Pancreas (tissue), 10 donors: ENCODE results near the gene MYDGF. TPM values are rescaled to one million over a fixed set of nuclear protein-coding genes. Genes with fewer than 3 reads are reported as not detected.

Source experiments
- ATAC-seq, 4 donors: fragments of 200-7000 bp; cut with Tn5 transposase; one replicate each; pipeline versions ENCODE4 v1.8.0 to v1.9.1; 2020; ENCODE audit warnings: mild to moderate bottlenecking in 4 of 4, moderate library complexity in 4 of 4
- DNase-seq, 6 donors: peaks; one replicate each; pipeline ENCODE4 v3.0.0-alpha.2; 2020
- FAIRE-seq: peaks from 2 replicates; lab custom pipeline; 2012; peaks lifted over from hg19 to GRCh38; lab: Jason Lieb, UNC
- H3K27ac ChIP-seq, 4 donors: fragments of 200-600 bp; sonication (generic); 1 replicate in 3 of 4; 2 replicates in 1 of 4; pipeline versions ENCODE4 v1.5.0 to v1.8.0; 2020
- H3K27me3 ChIP-seq, 4 donors: fragments of 200-600 bp; one replicate each; pipeline ENCODE4 v1.8.0; 2021
- H3K36me3 ChIP-seq, 3 donors: fragments of 200-600 bp; sonication (generic) in 1 of 3; one replicate each; pipeline versions ENCODE4 v1.5.0 to v1.8.0; 2020 to 2021
- H3K4me1 ChIP-seq, 3 donors: fragments of 200-600 bp; one replicate each; pipeline ENCODE4 v1.8.0; 2021
- H3K4me3 ChIP-seq, 4 donors: fragments of 200-600 bp; sonication (generic) in 2 of 4; one replicate each; pipeline versions ENCODE4 v1.5.0 to v1.8.0; 2020 to 2021
- H3K9me3 ChIP-seq, 4 donors: fragments of 200-600 bp; one replicate each; pipeline ENCODE4 v1.8.0; 2021
- CTCF ChIP-seq, 4 donors: fragments of 200-600 bp; sonication (generic) in 3 of 4; IDR thresholded peaks; one replicate each; pipeline versions ENCODE4 v1.5.0 to v1.8.0; 2021; ENCODE audit warnings: antibody characterized with exemption in 4 of 4
- WGBS, 2 donors: extraction: QIAGEN DNeasy Blood & Tissue Kit; methylation state at CpG; one replicate each; pipeline ENCODE4 v1.1.7; 2013; 5-methylcytosine and 5-hydroxymethylcytosine counted together
- intact Hi-C, 3 donors: fragments of 100-400 bp; cut with DNase I; formaldehyde crosslinking; loops; one replicate each; pipeline versions ENCODE4 v1.11.1 to v1.14.2; 2022
- polyA plus RNA-seq, 2 donors: library from polyadenylated mRNA; stranded (reverse); fragments of 200-250 nt; gene quantifications; one replicate each; pipeline ENCODE4 v1.2.3, GENCODE V29; 2013
- total RNA-seq, 6 donors: library from RNA; stranded (reverse); fragmentation: NEBNext Ultra II Directional in 4 of 6; extraction: Animal tissue kit (Norgen Biotek cat#: 25700) in 4 of 6; gene quantifications; one replicate each; pipeline versions ENCODE4 v1.2.1 to v1.2.4, GENCODE V29; 2021 to 2023
- donor health status: healthy with polysubstance abuse.
- donor health status: DM: no; HTN: no; CAD: no; lungs with moderate emphysema.
- donor health status: DM: no; HTN: no; CAD: no.
- donor health status: control.
- donor health status: control.
- donor health status: Bipolar disorder and iron deficiency.
- donor health status: DM: yes; HTN: yes; CAD: no.
- donor health status: DM: no; HTN: no; CAD: no.
- donor health status: DM: no; HTN: no; CAD: no.
- donor health status: DM: yes; HTN: yes; CAD: no.

Gene MYDGF
- total and polyA plus RNA-seq, 8 donors: 50.3 to 102 (median 66.4) TPM

DNA sequence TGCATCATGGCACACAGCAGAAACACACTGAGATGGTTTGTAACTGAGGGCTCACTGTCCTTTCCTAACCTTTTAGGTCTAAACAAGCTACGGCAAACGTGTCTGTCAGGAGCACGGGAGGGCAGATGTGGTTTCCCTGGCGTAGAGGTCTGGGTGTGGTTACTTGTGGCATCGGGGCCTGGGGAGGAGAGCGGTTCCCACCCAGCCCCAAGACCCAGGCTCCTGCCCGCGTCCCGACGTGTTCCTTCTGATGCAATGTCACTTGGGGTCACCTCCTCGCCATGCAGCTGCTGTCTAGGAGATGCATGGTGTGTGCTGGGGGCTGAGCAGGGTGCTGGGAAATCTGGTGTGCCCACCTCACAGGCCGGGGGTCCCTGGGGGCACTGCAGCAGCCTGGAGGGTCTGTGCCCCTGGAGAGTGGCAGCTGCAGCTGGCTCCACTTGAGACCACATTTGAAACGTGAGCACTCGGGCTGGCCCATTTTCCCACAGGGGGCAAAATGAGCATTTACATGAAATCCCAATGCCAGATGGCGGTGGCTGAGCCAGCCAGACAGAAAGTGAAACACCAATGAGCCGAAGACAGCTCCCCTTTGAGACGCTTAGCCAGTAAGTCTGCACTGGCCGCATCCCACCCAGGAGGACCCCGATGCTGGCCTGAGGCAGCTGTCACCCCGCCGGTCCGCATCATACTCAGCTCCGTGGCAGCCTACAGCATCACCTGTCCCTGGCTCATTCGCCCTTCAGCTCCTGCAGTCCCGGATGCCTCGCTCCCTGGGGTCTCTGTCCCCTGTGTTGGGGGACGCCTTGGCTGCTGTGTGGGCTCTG, 22.3 kb upstream of the MYDGF start:
- ATAC-seq (no peak), DNase-seq (peak in 1 of 6 donors; percentile 55), FAIRE-seq (no peak)
- no peaks in the 10 kb centered on the region for H3K4me1 ChIP-seq
- WGBS, 2 donors: 93 to 94% methylated on average over 27 of the region's 27 CpGs
- no peaks in the 10 kb centered on the region for H3K27me3 ChIP-seq
- intact Hi-C loops: no loop called here
- H3K9me3 ChIP-seq: no peaks in the 10 kb centered on the region
- peaks cover 8 to 85% (median 42%) of the 10 kb centered on the region in 3 donors for H3K36me3 ChIP-seq
- no peak overlapping the region for H3K4me3 ChIP-seq
- no peak overlapping the region for H3K27ac ChIP-seq
- no peak for TF ChIP-seq CTCF (IDR thresholded peaks at IDR 0.05)

DNA sequence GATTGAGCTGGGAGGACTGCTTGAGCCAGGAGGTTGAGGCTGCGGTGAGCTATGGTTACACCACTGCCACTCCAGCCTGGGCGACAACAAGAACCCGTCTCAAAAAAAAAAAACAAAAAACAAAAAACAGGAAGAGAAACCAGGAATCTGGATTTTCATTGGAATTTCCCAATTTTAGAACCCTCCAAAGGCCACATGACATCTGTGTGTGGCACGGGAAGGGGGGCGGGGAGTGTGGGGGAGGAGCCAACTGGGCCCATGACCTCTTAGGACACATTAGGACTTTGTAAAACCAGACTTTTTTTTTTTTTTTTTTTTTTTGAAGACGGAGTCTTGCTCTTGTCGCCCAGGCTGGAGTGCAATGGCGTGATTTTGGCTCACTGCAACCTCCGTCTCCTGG, 21.2 kb upstream of the MYDGF start:
- H3K36me3 ChIP-seq: peaks cover 8 to 82% (median 46%) of the 10 kb centered on the region in 3 donors
- intact Hi-C loops: no loop called here
- H3K4me1 ChIP-seq: no peaks in the 10 kb centered on the region
- no peak overlapping the region for H3K4me3 ChIP-seq
- DNase-seq (no peak), ATAC-seq (peak in 2 of 4 donors; percentile 11 to 20), FAIRE-seq (no peak)
- no peaks in the 10 kb centered on the region for H3K9me3 ChIP-seq
- H3K27ac ChIP-seq: no peak overlapping the region
- no peaks in the 10 kb centered on the region for H3K27me3 ChIP-seq
- no peak for TF ChIP-seq CTCF (IDR thresholded peaks at IDR 0.05)
- WGBS, 2 donors: 94 to 95% methylated on average over 9 of the region's 9 CpGs

DNA sequence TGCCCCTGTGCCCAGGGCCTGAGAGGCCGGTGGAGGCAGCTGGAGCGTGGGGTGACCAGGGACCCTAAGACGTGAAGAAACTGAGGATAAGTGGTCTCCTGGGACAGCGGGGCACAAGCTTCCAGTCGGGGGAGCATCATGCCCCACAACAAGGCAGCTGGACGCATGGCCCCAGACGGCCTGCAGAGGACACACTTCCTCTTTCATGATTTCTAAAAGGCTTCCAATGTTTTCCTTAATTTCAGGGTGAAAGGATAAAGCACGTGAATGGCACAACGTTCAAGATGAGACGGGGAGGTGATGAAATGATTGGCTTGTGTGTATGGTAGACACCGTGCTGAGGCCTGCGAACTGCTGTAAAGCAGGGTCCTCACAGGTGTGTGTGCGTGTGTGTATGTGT, 20.2 kb upstream of the MYDGF start:
- no peaks in the 10 kb centered on the region for H3K9me3 ChIP-seq
- peaks cover 8 to 75% (median 43%) of the 10 kb centered on the region in 3 donors for H3K36me3 ChIP-seq
- intact Hi-C loops: no loop called here
- no peaks in the 10 kb centered on the region for H3K27me3 ChIP-seq
- 84% methylated on average over 13 of the region's 13 CpGs for WGBS, 2 donors
- DNase-seq (no peak), ATAC-seq (peak in 1 of 4 donors; percentile 9), FAIRE-seq (no peak)
- TF ChIP-seq CTCF (IDR thresholded peaks at IDR 0.05): no peak
- no peak overlapping the region for H3K27ac ChIP-seq
- no peaks in the 10 kb centered on the region for H3K4me1 ChIP-seq
- H3K4me3 ChIP-seq: no peak overlapping the region

DNA sequence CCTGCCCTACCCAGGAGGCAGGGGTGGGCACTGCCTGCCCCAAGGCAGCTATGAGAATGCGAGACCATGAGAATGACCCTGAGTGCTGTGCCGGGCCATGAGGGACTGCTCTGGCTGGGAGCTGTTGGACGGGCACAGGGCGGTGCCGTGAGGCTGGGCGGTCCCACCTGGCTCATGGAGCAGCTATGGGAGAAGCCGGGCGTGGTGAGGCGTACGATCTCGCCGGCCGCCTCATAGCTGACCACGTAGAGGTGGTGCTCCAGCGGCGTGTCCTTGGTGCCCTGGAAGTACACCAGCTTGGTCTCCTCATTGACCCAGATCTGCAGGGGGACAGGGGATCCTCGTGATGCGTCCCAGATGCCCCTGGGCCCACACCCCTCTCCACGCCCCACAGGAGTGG, 19.3 kb upstream of the MYDGF start:
- no peak for TF ChIP-seq CTCF (IDR thresholded peaks at IDR 0.05)
- intact Hi-C loops: no loop called here
- 94 to 96% methylated on average over 19 of the region's 19 CpGs for WGBS, 2 donors
- Histone ChIP-seq H3K27me3 (no peaks in the 10 kb centered on the region), H3K4me3 (no peak overlapping the region), H3K4me1 (no peaks in the 10 kb centered on the region), H3K9me3 (no peaks in the 10 kb centered on the region), H3K36me3 (peaks cover 6 to 74% (median 38%) of the 10 kb centered on the region in 3 donors), H3K27ac (no peak overlapping the region)
- no peak for DNase-seq
- ATAC-seq: no peak
- no peak for FAIRE-seq

- WGBS, 2 donors: 94 to 98% methylated on average over 25 to 26 of the region's 26 CpGs
- Histone ChIP-seq H3K27me3 (no peaks in the 10 kb centered on the region), H3K4me1 (no peaks in the 10 kb centered on the region), H3K36me3 (peaks cover 0 to 72% (median 30%) of the 10 kb centered on the region in 3 donors), H3K4me3 (no peak overlapping the region), H3K9me3 (no peaks in the 10 kb centered on the region), H3K27ac (no peak overlapping the region)
- FAIRE-seq (no peak), ATAC-seq (no peak), DNase-seq (no peak)
- TF ChIP-seq CTCF (IDR thresholded peaks at IDR 0.05): no peak
- intact Hi-C loops: no loop called here
Observed at GRCh38 chr19:4688587-4688986, 18.4 kb upstream of the MYDGF start.
